Fibroblast of gingiva (primary cell): ENCODE data around the gene IGF1R.
A peak's percentile ranks its signal among the peaks of the same experiment; 100 is the strongest.

Experiments
- DNase-seq: peaks from one replicate; pipeline ENCODE4 v3.0.0-alpha.2; 2011; ENCODE audit warnings: low read depth

IGF1R gene

GRCh38 chr15:98648654-98649471 is 524 bp downstream of the IGF1R start:
- peak; percentile 63 for DNase-seq

GRCh38 chr15:98649472-98650416 is 1.4 kb downstream of the IGF1R start:
- DNase-seq, result no peak

- DNase-seq, result peak; percentile 40
These were observed 2.2 kb downstream of the IGF1R start for GRCh38 chr15:98650417-98651035.

- peak; percentile 24 for DNase-seq
These were observed 2.7 kb downstream of the IGF1R start for GRCh38 chr15:98651036-98651481.

GRCh38 chr15:98651581-98652220 is 3.4 kb downstream of the IGF1R start:
- no peak for DNase-seq

GRCh38 chr15:98653686-98654085 is 5.3 kb downstream of the IGF1R start:
- DNase-seq, result peak; percentile 89

GRCh38 chr15:98654790-98655360 is 6.5 kb downstream of the IGF1R start:
- no peak for DNase-seq

GRCh38 chr15:98655732-98656131 is 7.4 kb downstream of the IGF1R start:
- DNase-seq, result no peak

DNA sequence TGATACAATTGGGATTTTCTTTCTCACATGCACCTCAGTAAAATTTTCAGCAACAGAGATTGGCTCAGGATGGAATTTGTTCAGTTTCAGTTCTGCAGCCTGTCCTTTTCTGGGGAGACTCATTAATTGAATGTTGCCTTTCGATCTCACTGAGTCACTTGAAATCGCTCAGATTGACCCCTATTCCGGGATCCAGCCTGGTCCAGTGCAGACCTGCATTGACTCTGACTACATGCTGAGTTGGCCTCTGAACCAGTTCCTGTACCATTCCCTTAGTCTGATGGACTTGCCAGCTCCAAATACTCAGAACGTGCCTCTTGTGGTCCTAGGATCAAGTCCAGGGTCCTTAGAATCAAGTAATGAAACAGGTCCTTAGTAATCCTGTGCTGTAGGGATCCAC is 9.4 kb downstream of the IGF1R start:
- no peak for DNase-seq

GRCh38 chr15:98658831-98659699 is 10.7 kb downstream of the IGF1R start:
- DNase-seq, result peak; percentile 69

GRCh38 chr15:98660055-98660454 is 11.7 kb downstream of the IGF1R start:
- DNase-seq, result no peak

DNA sequence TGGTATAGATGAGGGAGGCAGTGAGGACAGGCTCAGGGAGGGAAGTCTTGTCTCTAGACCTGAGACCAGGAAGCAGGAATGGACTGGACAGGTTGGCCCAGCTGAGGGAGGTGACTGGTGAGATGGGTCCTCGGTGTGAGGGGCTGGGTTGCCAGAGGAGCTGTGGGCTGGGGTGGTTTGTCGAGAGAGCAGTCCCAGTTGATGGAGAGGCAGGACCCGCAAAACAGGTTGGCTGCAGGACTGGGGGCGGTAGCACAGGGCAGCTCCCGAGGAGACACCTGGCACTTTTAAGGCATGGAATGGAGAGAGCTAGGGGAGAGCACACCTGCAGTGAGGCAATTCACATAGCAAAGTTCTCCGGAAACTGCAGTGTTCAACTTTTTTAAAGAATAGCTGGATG is 14.7 kb downstream of the IGF1R start:
- DNase-seq, result no peak

DNA sequence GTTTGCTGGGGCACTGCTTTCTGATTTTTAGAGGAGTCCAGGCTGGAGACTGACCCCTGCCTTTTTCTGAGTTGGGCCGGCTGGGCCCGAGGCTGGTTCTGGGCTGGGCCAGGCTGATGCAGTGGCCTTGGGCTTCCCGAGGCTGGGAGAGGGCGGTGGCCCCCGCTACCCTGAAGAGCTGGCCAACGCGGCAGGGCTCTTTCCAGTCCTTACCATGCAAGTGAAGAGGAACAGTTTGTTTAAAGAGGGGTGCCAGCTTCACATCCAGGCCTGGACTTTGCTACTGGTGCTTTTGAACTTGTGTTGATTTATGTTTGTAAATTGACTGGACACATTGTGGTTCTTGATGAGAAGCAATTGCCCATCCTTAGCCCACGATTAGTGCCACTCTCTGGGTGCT is 15.3 kb downstream of the IGF1R start:
- DNase-seq, result no peak

GRCh38 chr15:98666441-98666840 is 18.1 kb downstream of the IGF1R start:
- DNase-seq, result no peak

DNA sequence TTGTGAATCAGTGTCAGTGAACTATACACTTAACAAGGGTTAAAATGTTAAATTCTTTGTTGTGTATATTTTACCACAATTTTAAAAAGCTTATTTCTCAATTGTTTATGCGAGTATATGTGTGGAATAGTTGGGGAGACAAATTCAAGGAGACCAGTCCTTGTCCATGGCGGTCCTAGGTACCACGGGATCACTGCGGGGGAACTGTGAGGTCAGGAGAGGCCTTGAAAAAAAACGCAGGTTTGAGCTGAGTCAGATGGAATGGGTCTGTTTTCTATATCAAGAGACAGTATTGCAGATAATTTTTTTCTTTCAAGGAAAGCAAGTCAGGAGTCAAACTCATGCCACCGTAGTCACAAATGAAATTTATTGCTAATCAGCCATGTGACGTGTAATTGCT is 18.5 kb downstream of the IGF1R start:
- no peak for DNase-seq

DNA sequence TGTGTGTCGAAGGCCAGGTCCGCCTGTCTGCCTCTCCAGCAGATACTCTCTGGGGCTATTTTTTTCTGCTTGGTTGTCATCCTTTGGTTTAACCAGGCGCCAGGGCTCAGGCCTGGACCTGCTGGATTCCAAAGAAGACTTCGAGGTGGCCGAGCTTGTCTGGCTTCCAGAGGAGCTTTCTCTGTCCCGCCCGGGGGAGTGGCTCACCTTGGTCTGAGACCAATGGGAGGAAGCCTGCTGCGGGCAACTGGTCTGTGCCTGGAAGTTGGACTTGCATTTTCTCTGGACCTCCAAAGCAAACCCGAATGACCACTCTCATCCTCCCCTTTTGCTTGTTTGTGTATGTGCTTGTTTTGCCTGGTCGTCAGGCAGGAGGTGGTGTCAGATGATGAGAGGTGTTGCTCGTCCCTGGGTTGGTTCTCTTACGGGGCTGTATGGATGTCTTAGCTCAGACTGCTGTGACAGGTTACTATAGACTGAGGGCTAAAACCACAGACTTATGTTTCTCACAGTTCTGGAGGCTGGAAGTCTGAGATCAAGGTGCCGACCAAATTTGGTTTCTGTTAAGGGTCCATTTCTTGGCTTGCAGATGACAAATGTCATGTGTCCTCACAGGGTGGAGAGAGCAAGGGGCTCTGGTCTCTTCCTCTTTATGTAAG is 19.3 kb downstream of the IGF1R start:
- DNase-seq, result no peak

- peak; percentile 21 for DNase-seq
These were observed 20.4 kb downstream of the IGF1R start for GRCh38 chr15:98668566-98669308.

- no peak for DNase-seq
These were observed 21.3 kb downstream of the IGF1R start for GRCh38 chr15:98669638-98670037.
